ENCODE data around the gene DNAJC7. TPM values are rescaled to one million over a fixed set of nuclear protein-coding genes. Genes with fewer than 3 reads are reported as not detected.

DNAJC7 gene
- total and polyA plus RNA-seq, 9 of the 15 experiments (the other 6 are each of a cell fraction or from before 2014, with no cell fraction given), result 85.8 to 262 (median 157) TPM

GRCh38 chr17:41932816-41933389 lies 84.3 kb downstream of the DNAJC7 start:
- no TSS peak for BruUV-seq (replicated peaks)
- 0% methylated on average over 2 of the region's 2 CpGs for WGBS (ENCODE audit: insufficient coverage, low coverage, missing lambda C conversion rate)

More at GRCh38 chr17:41932816-41933389, 84.3 kb downstream of the DNAJC7 start:
- DNase-seq (ENCODE audit: extremely low read depth in 1 of 4, low spot score in 3 of 4), result no peak
- Histone ChIP-seq H3K27ac (ENCODE audit: extremely low read depth, low read depth, low read length) (no peak overlapping the region), H3K4me2 (ENCODE audit: insufficient read depth, low read length) (peak overlapping the region; percentile 52), H3K79me2 (ENCODE audit: control insufficient read depth, insufficient read depth, low read length) (peaks cover 13% of the 10 kb centered on the region; the same call in 2 of the 3 replicates), H3K36me3 (ENCODE audit: control insufficient read depth, insufficient read depth, low read length) (no peaks in the 10 kb centered on the region), H2AFZ (ENCODE audit: low read depth, low read length) (peak overlapping the region; percentile 80), H3K9me3 (replicated peaks; ENCODE audit: control insufficient read depth, insufficient read depth, low read depth, low read length) (no peaks in the 10 kb centered on the region), H3K4me1 (replicated peaks in 1 of 2; ENCODE audit: control insufficient read depth in 2 of 2, insufficient read depth in 2 of 2, low read length in 2 of 2) (peaks cover 24 to 25% of the 10 kb centered on the region in 2 experiments; a peak in 4 of 5 replicates), H3K9ac (ENCODE audit: insufficient read depth in 1 of 2, low read depth in 2 of 2, low read length in 2 of 2) (peak overlapping the region; percentile 14 to 16; a peak in 1 of 4 replicates), H3K4me3 (no peak overlapping the region), H4K20me1 (replicated peaks; ENCODE audit: control insufficient read depth, insufficient read depth, low read length) (no peaks in the 10 kb centered on the region), H3K9me1 (ENCODE audit: control insufficient read depth, insufficient read depth, low read length) (no peaks in the 10 kb centered on the region), H3K27me3 (ENCODE audit: control insufficient read depth in 2 of 2, insufficient read depth in 2 of 2, low read length in 2 of 2) (no peaks in the 10 kb centered on the region)
- TF ChIP-seq ETV1 (tag; conservative IDR thresholded peaks at IDR 0.05; ENCODE audit: low read depth) (no peak), MECOM (CRISPR knock-in tag; IDR thresholded peaks at IDR 0.05) (no peak), ZNF311 (CRISPR knock-in tag; IDR thresholded peaks at IDR 0.05) (no peak), MCM7 (IDR thresholded peaks at IDR 0.05) (no peak), SPI1 (IDR thresholded peaks at IDR 0.05; ENCODE audit: borderline replicate concordance, low read depth, low read length) (peak; percentile 44; the same call in 1 of the 2 replicates), CTBP1 (IDR thresholded peaks at IDR 0.05; ENCODE audit: borderline replicate concordance) (0 out of 2 replicates have a peak, but pooled peaks have one; percentile 32), ELF1 (tag; IDR thresholded peaks at IDR 0.05) (0 out of 2 replicates have a peak, but pooled peaks have one; percentile 40), ZNF699 (CRISPR knock-in tag; IDR thresholded peaks at IDR 0.05; ENCODE audit: insufficient replicate concordance) (no peak), NFYB (IDR thresholded peaks at IDR 0.05; ENCODE audit: extremely low read depth, insufficient read length) (no peak), POLR2G (IDR thresholded peaks at IDR 0.05; ENCODE audit: low read depth, low read length) (no peak), ZNF695 (CRISPR knock-in tag; IDR thresholded peaks at IDR 0.05) (no peak)
- TF ChIP-seq, protein P1, sequence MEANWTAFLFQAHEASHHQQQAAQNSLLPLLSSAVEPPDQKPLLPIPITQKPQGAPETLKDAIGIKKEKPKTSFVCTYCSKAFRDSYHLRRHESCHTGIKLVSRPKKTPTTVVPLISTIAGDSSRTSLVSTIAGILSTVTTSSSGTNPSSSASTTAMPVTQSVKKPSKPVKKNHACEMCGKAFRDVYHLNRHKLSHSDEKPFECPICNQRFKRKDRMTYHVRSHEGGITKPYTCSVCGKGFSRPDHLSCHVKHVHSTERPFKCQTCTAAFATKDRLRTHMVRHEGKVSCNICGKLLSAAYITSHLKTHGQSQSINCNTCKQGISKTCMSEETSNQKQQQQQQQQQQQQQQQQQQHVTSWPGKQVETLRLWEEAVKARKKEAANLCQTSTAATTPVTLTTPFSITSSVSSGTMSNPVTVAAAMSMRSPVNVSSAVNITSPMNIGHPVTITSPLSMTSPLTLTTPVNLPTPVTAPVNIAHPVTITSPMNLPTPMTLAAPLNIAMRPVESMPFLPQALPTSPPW (CRISPR knock-in tag; IDR thresholded peaks at IDR 0.05), result peak; percentile 14; the same call in 1 of the 2 replicates
- TF ChIP-seq, protein P2, sequence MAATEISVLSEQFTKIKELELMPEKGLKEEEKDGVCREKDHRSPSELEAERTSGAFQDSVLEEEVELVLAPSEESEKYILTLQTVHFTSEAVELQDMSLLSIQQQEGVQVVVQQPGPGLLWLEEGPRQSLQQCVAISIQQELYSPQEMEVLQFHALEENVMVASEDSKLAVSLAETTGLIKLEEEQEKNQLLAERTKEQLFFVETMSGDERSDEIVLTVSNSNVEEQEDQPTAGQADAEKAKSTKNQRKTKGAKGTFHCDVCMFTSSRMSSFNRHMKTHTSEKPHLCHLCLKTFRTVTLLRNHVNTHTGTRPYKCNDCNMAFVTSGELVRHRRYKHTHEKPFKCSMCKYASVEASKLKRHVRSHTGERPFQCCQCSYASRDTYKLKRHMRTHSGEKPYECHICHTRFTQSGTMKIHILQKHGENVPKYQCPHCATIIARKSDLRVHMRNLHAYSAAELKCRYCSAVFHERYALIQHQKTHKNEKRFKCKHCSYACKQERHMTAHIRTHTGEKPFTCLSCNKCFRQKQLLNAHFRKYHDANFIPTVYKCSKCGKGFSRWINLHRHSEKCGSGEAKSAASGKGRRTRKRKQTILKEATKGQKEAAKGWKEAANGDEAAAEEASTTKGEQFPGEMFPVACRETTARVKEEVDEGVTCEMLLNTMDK (IDR thresholded peaks at IDR 0.05; ENCODE audit: borderline replicate concordance, insufficient read depth, low read depth, low read length, poor library complexity, severe bottlenecking), result no peak
- TF ChIP-seq, protein P3, sequence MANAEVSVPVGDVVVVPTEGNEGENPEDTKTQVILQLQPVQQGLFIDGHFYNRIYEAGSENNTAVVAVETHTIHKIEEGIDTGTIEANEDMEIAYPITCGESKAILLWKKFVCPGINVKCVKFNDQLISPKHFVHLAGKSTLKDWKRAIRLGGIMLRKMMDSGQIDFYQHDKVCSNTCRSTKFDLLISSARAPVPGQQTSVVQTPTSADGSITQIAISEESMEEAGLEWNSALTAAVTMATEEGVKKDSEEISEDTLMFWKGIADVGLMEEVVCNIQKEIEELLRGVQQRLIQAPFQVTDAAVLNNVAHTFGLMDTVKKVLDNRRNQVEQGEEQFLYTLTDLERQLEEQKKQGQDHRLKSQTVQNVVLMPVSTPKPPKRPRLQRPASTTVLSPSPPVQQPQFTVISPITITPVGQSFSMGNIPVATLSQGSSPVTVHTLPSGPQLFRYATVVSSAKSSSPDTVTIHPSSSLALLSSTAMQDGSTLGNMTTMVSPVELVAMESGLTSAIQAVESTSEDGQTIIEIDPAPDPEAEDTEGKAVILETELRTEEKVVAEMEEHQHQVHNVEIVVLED (CRISPR knock-in tag; IDR thresholded peaks at IDR 0.05), result no peak
- intact Hi-C loops (cut with micrococcal nuclease), result no loop called here
- in situ Hi-C loops (cut with MboI), result no loop called here
- no peak for FAIRE-seq
- no peak for ATAC-seq
- POLR2A ChIA-PET, result interaction anchor here (0.6 to 1.8 kb wide), 4 partner anchors 10 to 297 kb away, joined by 3 to 6 read pairs (median 4); partner anchors contain the start of gene ACLY
- CTCF ChIA-PET (ENCODE audit: low intra/inter-chr PET ratio), result no interaction called here
